ENCODE results near the gene ADM.

The ADM gene

GRCh38 chr11:10333490-10333889 is 28.6 kb downstream of the ADM start:
- no peak overlapping the region for H3K4me3 ChIP-seq
- H4K20me1 ChIP-seq = no peaks in the 10 kb centered on the region
- peaks cover 0 to 10% (median 0%) of the 10 kb centered on the region in 11 experiments; a peak in 4 of 22 replicates for H3K9me3 ChIP-seq (replicated peaks in 1 of 11)
- no peak overlapping the region for H3K9ac ChIP-seq
- peaks cover 0 to 41% (median 2%) of the 10 kb centered on the region in 10 experiments; a peak in 9 of 20 replicates for H3K4me1 ChIP-seq
- no peaks in the 10 kb centered on the region for H3K36me3 ChIP-seq
- no peaks in the 10 kb centered on the region for H3K27me3 ChIP-seq
- no peak overlapping the region for H3K27ac ChIP-seq
- no peak for TF ChIP-seq Cebpa-rat (IDR thresholded peaks at IDR 0.05)
- H3K4me2 ChIP-seq = no peak overlapping the region

GRCh38 chr11:10338287-10338686 is 33.4 kb downstream of the ADM start:
- no peak overlapping the region for H3K27ac ChIP-seq
- no peaks in the 10 kb centered on the region for H4K20me1 ChIP-seq
- TF ChIP-seq Cebpa-rat (IDR thresholded peaks at IDR 0.05) = no peak
- no peaks in the 10 kb centered on the region for H3K36me3 ChIP-seq
- H3K4me1 ChIP-seq = no peaks in the 10 kb centered on the region
- no peak overlapping the region for H3K4me3 ChIP-seq
- H3K9me3 ChIP-seq (replicated peaks in 1 of 11) = no peaks in the 10 kb centered on the region
- no peaks in the 10 kb centered on the region for H3K27me3 ChIP-seq
- no peak overlapping the region for H3K9ac ChIP-seq
- no peak overlapping the region for H3K4me2 ChIP-seq

GRCh38 chr11:10348650-10349280 is 43.9 kb downstream of the ADM start:
- no peak overlapping the region for H3K4me2 ChIP-seq
- H3K27me3 ChIP-seq = no peaks in the 10 kb centered on the region
- no peaks in the 10 kb centered on the region for H3K36me3 ChIP-seq
- no peaks in the 10 kb centered on the region for H4K20me1 ChIP-seq
- TF ChIP-seq Cebpa-rat (IDR thresholded peaks at IDR 0.05) = no peak
- peaks cover 0 to 5% (median 0%) of the 10 kb centered on the region in 10 experiments; a peak in 1 of 20 replicates for H3K4me1 ChIP-seq
- no peak overlapping the region for H3K9ac ChIP-seq
- no peaks in the 10 kb centered on the region for H3K9me3 ChIP-seq (replicated peaks in 1 of 11)
- H3K4me3 ChIP-seq = no peak overlapping the region
- no peak overlapping the region for H3K27ac ChIP-seq

GRCh38 chr11:10349281-10349665 is 44.4 kb downstream of the ADM start:
- no peak overlapping the region for H3K9ac ChIP-seq
- H3K4me2 ChIP-seq = no peak overlapping the region

GRCh38 chr11:10349806-10350205 is 44.9 kb downstream of the ADM start:
- no peaks in the 10 kb centered on the region for H3K36me3 ChIP-seq
- H3K9ac ChIP-seq = no peak overlapping the region
- no peak for TF ChIP-seq Cebpa-rat (IDR thresholded peaks at IDR 0.05)
- no peaks in the 10 kb centered on the region for H4K20me1 ChIP-seq
- peaks cover 0 to 10% (median 0%) of the 10 kb centered on the region in 10 experiments; a peak in 2 of 20 replicates for H3K4me1 ChIP-seq
- no peak overlapping the region for H3K27ac ChIP-seq
- no peak overlapping the region for H3K4me2 ChIP-seq
- no peaks in the 10 kb centered on the region for H3K27me3 ChIP-seq
- H3K4me3 ChIP-seq = no peak overlapping the region
- no peaks in the 10 kb centered on the region for H3K9me3 ChIP-seq (replicated peaks in 1 of 11)

More at GRCh38 chr11:10349281-10349665, 44.4 kb downstream of the ADM start:
- Histone ChIP-seq H3K4me1 (peaks cover 0 to 5% (median 0%) of the 10 kb centered on the region in 10 experiments; a peak in 1 of 20 replicates), H4K20me1 (no peaks in the 10 kb centered on the region), H3K36me3 (no peaks in the 10 kb centered on the region), H3K27ac (no peak overlapping the region), H3K9me3 (replicated peaks in 1 of 11) (no peaks in the 10 kb centered on the region), H3K4me3 (no peak overlapping the region), H3K27me3 (no peaks in the 10 kb centered on the region)
- TF ChIP-seq Cebpa-rat (IDR thresholded peaks at IDR 0.05) = no peak

GRCh38 chr11:10350334-10350733 is 45.5 kb downstream of the ADM start:
- Histone ChIP-seq H3K27ac (no peak overlapping the region), H3K4me3 (no peak overlapping the region), H4K20me1 (no peaks in the 10 kb centered on the region), H3K4me1 (peaks cover 0 to 15% (median 0%) of the 10 kb centered on the region in 10 experiments; a peak in 4 of 20 replicates), H3K36me3 (no peaks in the 10 kb centered on the region), H3K4me2 (no peak overlapping the region), H3K9me3 (replicated peaks in 1 of 11) (no peaks in the 10 kb centered on the region), H3K27me3 (no peaks in the 10 kb centered on the region), H3K9ac (no peak overlapping the region)
- TF ChIP-seq Cebpa-rat (IDR thresholded peaks at IDR 0.05) = no peak

GRCh38 chr11:10351435-10351764 is 46.5 kb downstream of the ADM start:
- Histone ChIP-seq H3K4me1 (peaks cover 0 to 21% (median 0%) of the 10 kb centered on the region in 10 experiments; a peak in 4 of 20 replicates), H3K27ac (no peak overlapping the region), H3K9me3 (replicated peaks in 1 of 11) (peaks cover 0 to 9% (median 0%) of the 10 kb centered on the region in 11 experiments; a peak in 1 of 22 replicates), H3K4me3 (no peak overlapping the region), H3K27me3 (no peaks in the 10 kb centered on the region), H4K20me1 (no peaks in the 10 kb centered on the region), H3K9ac (no peak overlapping the region), H3K36me3 (no peaks in the 10 kb centered on the region), H3K4me2 (no peak overlapping the region)
- no peak for TF ChIP-seq Cebpa-rat (IDR thresholded peaks at IDR 0.05)

- no peak for TF ChIP-seq Cebpa-rat (IDR thresholded peaks at IDR 0.05)
- H3K4me2 ChIP-seq = no peak overlapping the region
- H3K36me3 ChIP-seq = no peaks in the 10 kb centered on the region
- no peak overlapping the region for H3K4me3 ChIP-seq
- peaks cover 0 to 21% (median 0%) of the 10 kb centered on the region in 10 experiments; a peak in 4 of 20 replicates for H3K4me1 ChIP-seq
- H4K20me1 ChIP-seq = no peaks in the 10 kb centered on the region
- no peaks in the 10 kb centered on the region for H3K27me3 ChIP-seq
- no peak overlapping the region for H3K9ac ChIP-seq
- peaks cover 0 to 9% (median 0%) of the 10 kb centered on the region in 11 experiments; a peak in 1 of 22 replicates for H3K9me3 ChIP-seq (replicated peaks in 1 of 11)
- H3K27ac ChIP-seq = no peak overlapping the region
Measured at GRCh38 chr11:10351765-10352641, 47.1 kb downstream of the ADM start.

- Histone ChIP-seq H3K9ac (no peak overlapping the region), H4K20me1 (no peaks in the 10 kb centered on the region), H3K36me3 (no peaks in the 10 kb centered on the region), H3K9me3 (replicated peaks in 1 of 11) (peaks cover 0 to 9% (median 0%) of the 10 kb centered on the region in 11 experiments; a peak in 1 of 22 replicates), H3K4me2 (no peak overlapping the region), H3K4me3 (no peak overlapping the region), H3K27me3 (no peaks in the 10 kb centered on the region), H3K27ac (no peak overlapping the region), H3K4me1 (peaks cover 0 to 21% (median 0%) of the 10 kb centered on the region in 10 experiments; a peak in 4 of 20 replicates)
- no peak for TF ChIP-seq Cebpa-rat (IDR thresholded peaks at IDR 0.05)
Measured at GRCh38 chr11:10352921-10353550, 48.2 kb downstream of the ADM start.
